ENCODE results near the gene PTPRD.

The PTPRD gene

GRCh38 chr9:8860086-8860485 is 1752.7 kb downstream of the PTPRD start:
- ChIA-PET CTCF (interaction anchor here (0.6 to 1.4 kb wide), 4 partner anchors 36 to 148 kb away, joined by 3 to 5 read pairs (median 3); no protein-coding TSS in a partner anchor), POLR2A (interaction anchor here (0.7 kb wide), 1 partner anchor 10 kb away, joined by 7 read pairs; no protein-coding TSS in a partner anchor)
- Histone ChIP-seq H3K36me3 (ENCODE audit: control insufficient read depth in 2 of 2, insufficient read depth in 1 of 2, low read length in 2 of 2) (no peaks in the 10 kb centered on the region), H3K4me1 (ENCODE audit: control insufficient read depth, insufficient read depth, low read length) (peaks cover 11% of the 10 kb centered on the region), H3K4me3 (ENCODE audit: low read depth, low read length) (no peak overlapping the region), H3K27ac (ENCODE audit: extremely low read depth, low read depth, low read length) (no peak overlapping the region), H3K9me3 (ENCODE audit: control insufficient read depth, insufficient read depth, low read depth, low read length) (no peaks in the 10 kb centered on the region)
- TF ChIP-seq ZNF645 (tag by site-specific recombination; IDR thresholded peaks at IDR 0.05) (no peak), BCL11A (tag by site-specific recombination; IDR thresholded peaks at IDR 0.05; ENCODE audit: low read depth) (no peak), OVOL3 (tag by site-specific recombination; IDR thresholded peaks at IDR 0.05) (no peak), KLF8 (tag by site-specific recombination; IDR thresholded peaks at IDR 0.05) (no peak), ZXDB (tag by site-specific recombination; IDR thresholded peaks at IDR 0.05) (no peak), ZNF274 (IDR thresholded peaks at IDR 0.05; ENCODE audit: low read length) (no peak), ZNF274 (tag by site-specific recombination; IDR thresholded peaks at IDR 0.05; ENCODE audit: borderline replicate concordance) (no peak), ZBTB11 (tag by site-specific recombination; conservative IDR thresholded peaks at IDR 0.05; ENCODE audit: low read depth) (no peak), ZNF747 (tag by site-specific recombination; IDR thresholded peaks at IDR 0.05) (no peak), PATZ1 (tag by site-specific recombination; IDR thresholded peaks at IDR 0.05) (no peak), ZNF121 (tag by site-specific recombination; IDR thresholded peaks at IDR 0.05) (no peak), YY1 (tag by site-specific recombination; IDR thresholded peaks at IDR 0.05) (no peak), ZNF660 (tag by site-specific recombination; IDR thresholded peaks at IDR 0.05) (no peak), ZNF366 (tag by site-specific recombination; conservative IDR thresholded peaks at IDR 0.05) (no peak), ZSCAN23 (tag by site-specific recombination; IDR thresholded peaks at IDR 0.05) (no peak), KLF9 (tag by site-specific recombination; IDR thresholded peaks at IDR 0.05; ENCODE audit: low read depth) (no peak), HOXC10 (CRISPR knock-in tag; IDR thresholded peaks at IDR 0.05) (no peak)

GRCh38 chr9:8859416-8859815 is 1753.4 kb downstream of the PTPRD start:
- Histone ChIP-seq H3K4me3 (ENCODE audit: low read depth, low read length) (no peak overlapping the region), H3K9me3 (ENCODE audit: control insufficient read depth, insufficient read depth, low read depth, low read length) (no peaks in the 10 kb centered on the region), H3K4me1 (ENCODE audit: control insufficient read depth, insufficient read depth, low read length) (peaks cover 11% of the 10 kb centered on the region), H3K27ac (ENCODE audit: extremely low read depth, low read depth, low read length) (no peak overlapping the region), H3K36me3 (ENCODE audit: control insufficient read depth in 2 of 2, insufficient read depth in 1 of 2, low read length in 2 of 2) (no peaks in the 10 kb centered on the region)
- CTCF ChIA-PET, result interaction anchor here (0.6 to 1.4 kb wide), 5 partner anchors 10 to 1013 kb away, joined by 3 to 5 read pairs (median 3); no protein-coding TSS in a partner anchor
- POLR2A ChIA-PET, result interaction anchor here (0.7 kb wide), 1 partner anchor 9 kb away, joined by 7 read pairs; no protein-coding TSS in a partner anchor
- TF ChIP-seq ZBTB11 (tag by site-specific recombination; conservative IDR thresholded peaks at IDR 0.05; ENCODE audit: low read depth), result no peak
- TF ChIP-seq ZNF292 (tag by site-specific recombination; IDR thresholded peaks at IDR 0.05; ENCODE audit: borderline replicate concordance, low read depth), result no peak
- no peak for TF ChIP-seq KLF8 (tag by site-specific recombination; IDR thresholded peaks at IDR 0.05)
- no peak for TF ChIP-seq ZNF623 (tag by site-specific recombination; IDR thresholded peaks at IDR 0.05)
- no peak for TF ChIP-seq ZNF639 (tag by site-specific recombination; IDR thresholded peaks at IDR 0.05)
